NOMO-1 treated with DMSO at 0.1 percent for 48 hours (cell line): ENCODE data around the gene OR10G8.
"Not testable (repeated sequence)": the region's sequence is repeated elsewhere in the genome, so short reads cannot be mapped to it uniquely, and the experiment has no call there.

Experiments
- DNase-seq: peaks from one replicate; lab custom pipeline; 2025; ENCODE audit not compliant: unreplicated experiment; lab: John Stamatoyannopoulos, UW

OR10G8 gene

GRCh38 chr11:124026498-124026897 lies at the start of gene OR10G8:
Gene OR10G8, plus strand, starts transcription at chr11:124026798. Its CDS starts 2,825 bp downstream, at chr11:124029623.
- no peak for DNase-seq

GRCh38 chr11:123977731-123978347 lies 48.8 kb upstream of the OR10G8 start, which contains the start of gene OR10S1:
Gene OR10S1, minus strand, starts transcription at chr11:123977781. Its CDS starts 117 bp downstream, at chr11:123977664.
- no peak for DNase-seq

- no peak for DNase-seq
These were observed 47.3 kb upstream of the OR10G8 start for GRCh38 chr11:123979311-123979710.

GRCh38 chr11:123995119-123995518 lies 31.5 kb upstream of the OR10G8 start, which contains the start of gene OR10G6:
Gene OR10G6, minus strand, starts transcription at chr11:123995161. Its CDS starts 0 bp downstream, at chr11:123995161.
- DNase-seq = no peak

- DNase-seq = no peak
These were observed 13.9 kb upstream of the OR10G8 start, which contains the start of gene OR10G4 for GRCh38 chr11:124012697-124013096. Gene OR10G4, plus strand, starts transcription at chr11:124012997. Its CDS starts 2,578 bp downstream, at chr11:124015575.

GRCh38 chr11:124015837-124016236 lies 10.8 kb upstream of the OR10G8 start:
- not testable (repeated sequence) for DNase-seq

- DNase-seq = no peak
These were observed 10.1 kb downstream of the OR10G8 start for GRCh38 chr11:124036666-124037065.

- no peak for DNase-seq
These were observed 13.0 kb downstream of the OR10G8 start for GRCh38 chr11:124039557-124039956.

GRCh38 chr11:124041254-124041653 lies 14.7 kb downstream of the OR10G8 start, which contains the start of gene OR10G7:
Gene OR10G7, minus strand, starts transcription at chr11:124041325. Its CDS starts 2,324 bp downstream, at chr11:124039001.
- DNase-seq = no peak

- DNase-seq = no peak
These were observed 16.8 kb downstream of the OR10G8 start for GRCh38 chr11:124043420-124043819.

- DNase-seq = no peak
These were observed 24.1 kb downstream of the OR10G8 start for GRCh38 chr11:124050748-124051147.

- DNase-seq = no peak
These were observed 26.4 kb downstream of the OR10G8 start for GRCh38 chr11:124052966-124053365.

GRCh38 chr11:124068601-124069110 lies 42.1 kb downstream of the OR10G8 start:
- no peak for DNase-seq

- DNase-seq = peak; percentile 89
These were observed 43.1 kb downstream of the OR10G8 start for GRCh38 chr11:124069429-124070401.

- DNase-seq = peak; percentile 85
These were observed 44.5 kb downstream of the OR10G8 start for GRCh38 chr11:124070915-124071622.

GRCh38 chr11:124071623-124071948 lies 45.0 kb downstream of the OR10G8 start:
- no peak for DNase-seq

GRCh38 chr11:124072147-124072546 lies 45.5 kb downstream of the OR10G8 start:
- DNase-seq = no peak

GRCh38 chr11:124074554-124074953 lies 48.0 kb downstream of the OR10G8 start:
- DNase-seq = no peak

GRCh38 chr11:124075492-124075840 lies 48.9 kb downstream of the OR10G8 start:
- no peak for DNase-seq

- no peak for DNase-seq
These were observed 49.4 kb downstream of the OR10G8 start for GRCh38 chr11:124075841-124076651.
